K562 (cell line): ENCODE data around the gene GNAT2. TPM values are rescaled to one million over a fixed set of nuclear protein-coding genes. Genes with fewer than 3 reads are reported as not detected.

Experiments
- ATAC-seq: fragments of 200-7000 bp; cut with Tn5 transposase; 3 replicates; pipeline ENCODE4 v1.9.1; 2020; ENCODE audit warnings: moderate library complexity
- BruUV-seq: library from RNA; stranded (reverse); fragments of 400-500 nt; replicated peaks from 2 replicates; lab custom pipeline; 2021; lab: Mats Ljungman, UMichigan
- CTCF ChIA-PET: fragments of 300-600 bp; formaldehyde crosslinking; extraction: SDS; loops from one replicate; lab custom pipeline; 2021; ENCODE audit warnings: low intra/inter-chr PET ratio; lab: Yijun Ruan, JAX
- POLR2A ChIA-PET: fragments of 300-600, 350-650 bp; sonication (Branson Sonifier 250); formaldehyde crosslinking; extraction: SDS; loops from one replicate; lab custom pipeline; 2021; ENCODE audit warnings: antibody characterized with exemption, inconsistent platforms; lab: Yijun Ruan, JAX
- DNase-seq, 4 experiments: peaks; one replicate each; pipeline versions ENCODE4 v3.0.0 to v3.0.0-alpha.2; 2011 to 2018; ENCODE audit warnings: low spot score in 3 of 4, mixed read lengths in 3 of 4; ENCODE audit errors: extremely low read depth in 1 of 4
- FAIRE-seq: peaks from 2 replicates; lab custom pipeline; 2011; peaks lifted over from hg19 to GRCh38; lab: Jason Lieb, UNC
- H2AFZ ChIP-seq: 2 replicates; pipeline ENCODE4 v1.6.0; 2011; ENCODE audit warnings: low read depth, low read length, control low read depth, inconsistent platforms
- H3K27ac ChIP-seq: fragments of 200-600 bp; 3 replicates; pipeline ENCODE4 v1.8.0; 2011; ENCODE audit warnings: low read depth, mild to moderate bottlenecking, control low read depth, inconsistent platforms, low read length, moderate library complexity, mixed read lengths; ENCODE audit errors: extremely low read depth
- H3K27me3 ChIP-seq, 2 experiments: fragments of 300-600 bp in 1 of 2; 2 replicates in 1 of 2; 3 replicates in 1 of 2; pipeline versions ENCODE4 v1.6.0 to v1.8.0; 2011; ENCODE audit warnings: inconsistent platforms in 2 of 2, low read length in 2 of 2, mild to moderate bottlenecking in 1 of 2, mixed read lengths in 1 of 2, moderate library complexity in 1 of 2; ENCODE audit not compliant: control insufficient read depth in 2 of 2, insufficient read depth in 2 of 2
- H3K36me3 ChIP-seq: fragments of 300-600 bp; 3 replicates; pipeline ENCODE4 v1.8.0; 2011; ENCODE audit warnings: mild to moderate bottlenecking, low read length, inconsistent platforms; ENCODE audit not compliant: control insufficient read depth, insufficient read depth
- H3K4me1 ChIP-seq, 2 experiments: fragments of 200-600 bp in 1 of 2; replicated peaks in 1 of 2; 2 replicates in 1 of 2; 3 replicates in 1 of 2; pipeline versions ENCODE4 v1.5.1 to v1.8.0; 2011; ENCODE audit warnings: inconsistent platforms in 2 of 2, low read length in 2 of 2, mild to moderate bottlenecking in 1 of 2, mixed read lengths in 1 of 2, moderate library complexity in 1 of 2; ENCODE audit not compliant: control insufficient read depth in 2 of 2, insufficient read depth in 2 of 2
- H3K4me2 ChIP-seq: 2 replicates; pipeline ENCODE4 v1.6.1; 2011; ENCODE audit warnings: low read length, control low read depth, inconsistent platforms, mixed read lengths; ENCODE audit not compliant: insufficient read depth
- H3K4me3 ChIP-seq: fragments of 200-600 bp; sonication (generic), shearing (Covaris generic); 2 replicates; pipeline ENCODE4 v1.5.1; 2016; ENCODE audit warnings: control low read depth, inconsistent platforms
- H3K79me2 ChIP-seq: fragments of 200-600 bp; 3 replicates; pipeline ENCODE4 v1.8.0; 2011; ENCODE audit warnings: low read length, inconsistent platforms; ENCODE audit not compliant: control insufficient read depth, insufficient read depth
- H3K9ac ChIP-seq, 2 experiments: 2 replicates each; pipeline versions ENCODE4 v1.6.0 to v1.6.1; 2011; ENCODE audit warnings: low read depth in 2 of 2, low read length in 2 of 2, control low read depth in 1 of 2, inconsistent platforms in 1 of 2, mild to moderate bottlenecking in 1 of 2, mixed read lengths in 1 of 2; ENCODE audit not compliant: insufficient read depth in 1 of 2
- H3K9me1 ChIP-seq: one replicate; pipeline ENCODE4 v1.6.0; 2011; ENCODE audit warnings: inconsistent platforms, mild to moderate bottlenecking, low read length, moderate library complexity; ENCODE audit not compliant: control insufficient read depth, insufficient read depth
- H3K9me3 ChIP-seq: replicated peaks from 2 replicates; pipeline ENCODE4 v1.5.1; 2011; ENCODE audit warnings: low read depth, low read length, inconsistent platforms; ENCODE audit not compliant: control insufficient read depth, insufficient read depth
- H4K20me1 ChIP-seq: replicated peaks from 2 replicates; pipeline ENCODE4 v1.6.1; 2011; ENCODE audit warnings: low read length, inconsistent platforms, mixed read lengths; ENCODE audit not compliant: control insufficient read depth, insufficient read depth
- CXXC5 ChIP-seq: fragments of 250-450 bp; sonication (Bioruptor Pico); IDR thresholded peaks from 2 replicates; pipeline ENCODE4 v1.8.0; 2022; ENCODE audit warnings: inconsistent platforms, mild to moderate bottlenecking, moderate library complexity
- MCM5 ChIP-seq: fragments of 450-650 bp; IDR thresholded peaks from 2 replicates; pipeline ENCODE4 v1.6.1; 2016; ENCODE audit warnings: low read depth
- MCM7 ChIP-seq, 2 experiments: fragments of 450-650 bp; IDR thresholded peaks; 2 replicates each; pipeline ENCODE4 v1.6.1; 2016 to 2018
- MXD1 ChIP-seq: fragments of 250-450 bp; sonication (Bioruptor Pico); IDR thresholded peaks from 2 replicates; pipeline ENCODE4 v1.8.0; 2021; ENCODE audit warnings: borderline replicate concordance, mild to moderate bottlenecking, moderate library complexity; ENCODE audit not compliant: poor library complexity, severe bottlenecking
- NFE2L1 ChIP-seq: fragments of 450-650 bp; IDR thresholded peaks from 2 replicates; pipeline ENCODE4 v1.6.1; 2016; ENCODE audit warnings: missing genetic modification characterization, low read depth, mild to moderate bottlenecking, missing compliant biosample characterization, moderate library complexity, borderline replicate concordance
- RAD21 ChIP-seq, 2 experiments: fragments of 250-450 bp in 1 of 2; fragments of 450-650 bp in 1 of 2; sonication (Bioruptor Pico) in 1 of 2; formaldehyde crosslinking in 1 of 2; IDR thresholded peaks in 1 of 2; conservative IDR thresholded peaks in 1 of 2; 2 replicates each; pipeline versions ENCODE4 v1.4.0 to v1.8.0; 2020 to 2022; ENCODE audit warnings: mild to moderate bottlenecking in 2 of 2, moderate library complexity in 1 of 2
- SAFB2 ChIP-seq: fragments of 200-400 bp; formaldehyde crosslinking; IDR thresholded peaks from 2 replicates; pipeline ENCODE4 v1.6.1; 2018; ENCODE audit warnings: borderline replicate concordance, low read length, low read depth, moderate library complexity; ENCODE audit not compliant: severe bottlenecking
- TAL1 ChIP-seq: fragments of 450-650 bp; IDR thresholded peaks from 2 replicates; pipeline ENCODE4 v1.6.1; 2016; ENCODE audit warnings: mild to moderate bottlenecking
- ZBTB11 ChIP-seq, 3 experiments: fragments of 200-800 bp in 1 of 3; fragments of 250-450 bp in 1 of 3; fragments of 450-650 bp in 1 of 3; sonication (Bioruptor Pico) in 1 of 3; sonication (Bioruptor generic) in 1 of 3; formaldehyde crosslinking in 1 of 3; IDR thresholded peaks; 2 replicates each; pipeline versions ENCODE4 v1.6.1 to v1.8.0; 2016 to 2022; ENCODE audit warnings: mild to moderate bottlenecking in 2 of 3, missing genetic modification characterization in 2 of 3, missing compliant biosample characterization in 1 of 3, moderate library complexity in 1 of 3
- ZBTB8A ChIP-seq: fragments of 450-650 bp; IDR thresholded peaks from 2 replicates; pipeline ENCODE4 v1.6.1; 2018; ENCODE audit warnings: mild to moderate bottlenecking, moderate library complexity; ENCODE audit not compliant: partially characterized antibody
- ZEB2 ChIP-seq: fragments of 450-650 bp; IDR thresholded peaks from 2 replicates; pipeline ENCODE4 v1.6.1; 2016
- ZFP36 ChIP-seq: fragments of 150-350 bp; IDR thresholded peaks from 2 replicates; pipeline ENCODE4 v1.6.1; 2018; ENCODE audit warnings: low read length, low read depth; ENCODE audit not compliant: partially characterized antibody
- ZNF174 ChIP-seq: fragments of 250-450 bp; sonication (Bioruptor Pico); IDR thresholded peaks from 2 replicates; pipeline ENCODE4 v1.4.0; 2020; ENCODE audit warnings: mild to moderate bottlenecking
- ZNF175 ChIP-seq: fragments of 200-800 bp; sonication (Bioruptor generic); IDR thresholded peaks from 2 replicates; pipeline ENCODE4 v1.6.1; 2016; ENCODE audit warnings: low read depth, mild to moderate bottlenecking, missing genetic modification characterization, missing compliant biosample characterization
- WGBS: fragments of 100-300 bp; shearing (Covaris generic); methylation state at CpG from one replicate; pipeline ENCODE4 v1.1.6; 2016; ENCODE audit warnings: low coverage, mixed read lengths; ENCODE audit not compliant: insufficient coverage; ENCODE audit errors: missing lambda C conversion rate; 5-methylcytosine and 5-hydroxymethylcytosine counted together
- in situ Hi-C: fragments of 300-500 bp; cut with MboI; formaldehyde crosslinking; loops from 4 replicates; pipeline ENCODE4 v1.15.0; 2018; ENCODE audit warnings: inconsistent platforms, mixed read lengths
- intact Hi-C: fragments of 100-400 bp; cut with micrococcal nuclease; formaldehyde crosslinking; loops from 2 replicates; pipeline ENCODE4 v1.14.2; 2022
- polyA plus RNA-seq, 8 experiments: library from polyadenylated mRNA; depleted of rRNA in 4 of 8; stranded (reverse) in 5 of 8; unstranded in 3 of 8; fragments of >200 nt; fragmentation: Nextera tagmentation in 2 of 8; fragmentation: Illumina TruSeq in 1 of 8; extraction: Ambion mirVana in 2 of 8; extraction: Trizol in 1 of 8; gene quantifications; 2 replicates each; pipeline versions ENCODE4 v1.2.1 to v1.2.3, GENCODE V29; 2011 to 2014; ENCODE audit warnings: inconsistent platforms in 1 of 8, missing spikeins in 1 of 8
- total RNA-seq, 7 experiments: library from RNA; depleted of rRNA in 6 of 7; stranded (reverse); fragments of >200 nt in 6 of 7; fragmentation: Illumina TruSeq in 2 of 7; extraction: Trizol in 2 of 7; gene quantifications; 2 replicates each; pipeline versions ENCODE4 v1.2.1 to v1.2.3, GENCODE V29; 2011 to 2021; ENCODE audit warnings: low replicate concordance in 1 of 7
- TF ChIP-seq, protein P1 (sequence below): fragments of 450-650 bp; IDR thresholded peaks from 2 replicates; pipeline ENCODE4 v1.6.1; 2016; ENCODE audit warnings: antibody characterized with exemption
- TF ChIP-seq, protein P2 (sequence below): conservative IDR thresholded peaks from 2 replicates; pipeline ENCODE4 v1.6.1; 2011; ENCODE audit warnings: low read depth, mild to moderate bottlenecking, low read length; ENCODE audit not compliant: control insufficient read depth

The GNAT2 gene
- total and polyA plus RNA-seq, 9 of the 15 experiments (the other 6 are each of a cell fraction or from before 2014, with no cell fraction given), result 0.06 to 0.52 (median 0.24) TPM; not detected in 1

GRCh38 chr1:109573785-109574184 lies 45.6 kb downstream of the GNAT2 start:
- Histone ChIP-seq H3K27ac (no peak overlapping the region), H3K9ac (no peak overlapping the region), H2AFZ (no peak overlapping the region), H3K4me1 (no peaks in the 10 kb centered on the region; a peak in 1 of 5 replicates), H3K9me3 (no peaks in the 10 kb centered on the region), H3K4me2 (no peak overlapping the region), H3K9me1 (no peaks in the 10 kb centered on the region), H3K79me2 (peaks cover 39% of the 10 kb centered on the region), H3K4me3 (no peak overlapping the region), H4K20me1 (peaks cover 4% of the 10 kb centered on the region; the same call in 1 of the 2 replicates), H3K27me3 (no peaks in the 10 kb centered on the region), H3K36me3 (peaks cover 22% of the 10 kb centered on the region; the same call in 2 of the 3 replicates)
- 90% methylated on average over 2 of the region's 2 CpGs for WGBS
- BruUV-seq, result no TSS peak
- ATAC-seq (no peak), FAIRE-seq (no peak), DNase-seq (no peak)
- CTCF ChIA-PET, result interaction anchor here (0.7 kb wide), 1 partner anchor 78 kb away, joined by 3 read pairs; no protein-coding TSS in a partner anchor
- in situ Hi-C loops, result no loop called here
- POLR2A ChIA-PET, result interaction anchor here (0.6 kb wide), 1 partner anchor 30 kb away, joined by 4 read pairs; no protein-coding TSS in a partner anchor
- TF ChIP-seq, protein P1, sequence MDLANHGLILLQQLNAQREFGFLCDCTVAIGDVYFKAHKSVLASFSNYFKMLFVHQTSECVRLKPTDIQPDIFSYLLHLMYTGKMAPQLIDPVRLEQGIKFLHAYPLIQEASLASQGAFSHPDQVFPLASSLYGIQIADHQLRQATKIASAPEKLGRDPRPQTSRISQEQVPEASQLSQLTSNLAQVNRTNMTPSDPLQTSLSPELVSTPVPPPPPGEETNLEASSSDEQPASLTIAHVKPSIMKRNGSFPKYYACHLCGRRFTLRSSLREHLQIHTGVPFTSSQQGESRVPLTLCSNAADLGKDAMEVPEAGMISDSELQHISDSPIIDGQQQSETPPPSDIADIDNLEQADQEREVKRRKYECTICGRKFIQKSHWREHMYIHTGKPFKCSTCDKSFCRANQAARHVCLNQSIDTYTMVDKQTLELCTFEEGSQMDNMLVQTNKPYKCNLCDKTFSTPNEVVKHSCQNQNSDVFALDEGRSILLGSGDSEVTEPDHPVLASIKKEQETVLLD, result no peak
- TF ChIP-seq MCM7 (IDR thresholded peaks at IDR 0.05), result no peak
- no peak for TF ChIP-seq CXXC5 (CRISPR knock-in tag)
- TF ChIP-seq, protein P2, sequence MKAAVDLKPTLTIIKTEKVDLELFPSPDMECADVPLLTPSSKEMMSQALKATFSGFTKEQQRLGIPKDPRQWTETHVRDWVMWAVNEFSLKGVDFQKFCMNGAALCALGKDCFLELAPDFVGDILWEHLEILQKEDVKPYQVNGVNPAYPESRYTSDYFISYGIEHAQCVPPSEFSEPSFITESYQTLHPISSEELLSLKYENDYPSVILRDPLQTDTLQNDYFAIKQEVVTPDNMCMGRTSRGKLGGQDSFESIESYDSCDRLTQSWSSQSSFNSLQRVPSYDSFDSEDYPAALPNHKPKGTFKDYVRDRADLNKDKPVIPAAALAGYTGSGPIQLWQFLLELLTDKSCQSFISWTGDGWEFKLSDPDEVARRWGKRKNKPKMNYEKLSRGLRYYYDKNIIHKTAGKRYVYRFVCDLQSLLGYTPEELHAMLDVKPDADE, result no peak
- TF ChIP-seq ZNF174 (CRISPR knock-in tag), result no peak
- no peak for TF ChIP-seq SAFB2
- no peak for TF ChIP-seq MCM5
- no peak for TF ChIP-seq MXD1 (CRISPR knock-in tag)
- no peak for TF ChIP-seq ZBTB8A
- TF ChIP-seq ZEB2, result no peak
- TF ChIP-seq ZNF175, result no peak
- no peak for TF ChIP-seq TAL1
- TF ChIP-seq ZFP36, result no peak
- no peak for TF ChIP-seq ZBTB11 (CRISPR knock-in tag; IDR thresholded peaks at IDR 0.05)
- TF ChIP-seq RAD21 (CRISPR knock-in tag; conservative IDR thresholded peaks at IDR 0.05 in 1 of 2, IDR thresholded peaks at IDR 0.05 in 1 of 2), result no peak
- no peak for TF ChIP-seq NFE2L1 (tag)
- intact Hi-C loops, result no loop called here
